Endothelial cell (in vitro differentiated cells): Measurements from ENCODE around the gene APBB2. TPM values are rescaled to one million over a fixed set of nuclear protein-coding genes. Genes with fewer than 3 reads are reported as not detected.

Experiments used
- DNase-seq: peaks from one replicate; pipeline ENCODE4 v3.0.0; 2021; ENCODE audit warnings: low spot score
- H3K27ac Mint-ChIP-seq: one replicate; pipeline ENCODE4 v1.8.0; 2021; ENCODE audit warnings: mixed read lengths, inconsistent platforms; ENCODE audit not compliant: unreplicated experiment
- H3K27me3 Mint-ChIP-seq: one replicate; pipeline ENCODE4 v1.8.0; 2021; ENCODE audit warnings: mild to moderate bottlenecking, moderate library complexity, mixed read lengths, inconsistent platforms; ENCODE audit not compliant: unreplicated experiment
- H3K36me3 Mint-ChIP-seq: one replicate; pipeline ENCODE4 v1.8.0; 2021; ENCODE audit warnings: mild to moderate bottlenecking, low read depth, mixed read lengths, inconsistent platforms; ENCODE audit not compliant: unreplicated experiment
- H3K4me1 Mint-ChIP-seq: one replicate; pipeline ENCODE4 v1.8.0; 2021; ENCODE audit warnings: mild to moderate bottlenecking, mixed read lengths, inconsistent platforms; ENCODE audit not compliant: unreplicated experiment
- H3K4me3 Mint-ChIP-seq: one replicate; pipeline ENCODE4 v1.8.0; 2021; ENCODE audit warnings: mild to moderate bottlenecking, mixed read lengths, inconsistent platforms; ENCODE audit not compliant: unreplicated experiment
- H3K9me3 Mint-ChIP-seq: one replicate; pipeline ENCODE4 v1.8.0; 2021; ENCODE audit warnings: mixed read lengths, inconsistent platforms; ENCODE audit not compliant: unreplicated experiment
- total RNA-seq: library from RNA; stranded (reverse); fragmentation: NEBNext Ultra II Directional; extraction: Animal tissue kit (Norgen Biotek cat#: 25700); gene quantifications from one replicate; pipeline ENCODE4 v1.2.1, GENCODE V29; 2021; ENCODE audit not compliant: unreplicated experiment
- TF ChIP-seq, protein P1 (sequence below): fragments of 200-600 bp; sonication (generic); IDR thresholded peaks from one replicate; pipeline ENCODE4 v1.5.0; 2021; ENCODE audit warnings: antibody characterized with exemption; ENCODE audit not compliant: unreplicated experiment

The APBB2 gene
- total RNA-seq, 1 donor from 2014 or later, result 103 TPM

GRCh38 chr4:40870150-40870549, 344.2 kb downstream of the APBB2 start:
- Mint-ChIP-seq H3K9me3 (no peaks in the 10 kb centered on the region), H3K4me3 (no peak overlapping the region), H3K27ac (no peak overlapping the region), H3K4me1 (peaks cover 7% of the 10 kb centered on the region), H3K27me3 (peaks cover under 1% of the 10 kb centered on the region), H3K36me3 (peaks cover 11% of the 10 kb centered on the region)
- no peak for DNase-seq
- TF ChIP-seq, protein P1, sequence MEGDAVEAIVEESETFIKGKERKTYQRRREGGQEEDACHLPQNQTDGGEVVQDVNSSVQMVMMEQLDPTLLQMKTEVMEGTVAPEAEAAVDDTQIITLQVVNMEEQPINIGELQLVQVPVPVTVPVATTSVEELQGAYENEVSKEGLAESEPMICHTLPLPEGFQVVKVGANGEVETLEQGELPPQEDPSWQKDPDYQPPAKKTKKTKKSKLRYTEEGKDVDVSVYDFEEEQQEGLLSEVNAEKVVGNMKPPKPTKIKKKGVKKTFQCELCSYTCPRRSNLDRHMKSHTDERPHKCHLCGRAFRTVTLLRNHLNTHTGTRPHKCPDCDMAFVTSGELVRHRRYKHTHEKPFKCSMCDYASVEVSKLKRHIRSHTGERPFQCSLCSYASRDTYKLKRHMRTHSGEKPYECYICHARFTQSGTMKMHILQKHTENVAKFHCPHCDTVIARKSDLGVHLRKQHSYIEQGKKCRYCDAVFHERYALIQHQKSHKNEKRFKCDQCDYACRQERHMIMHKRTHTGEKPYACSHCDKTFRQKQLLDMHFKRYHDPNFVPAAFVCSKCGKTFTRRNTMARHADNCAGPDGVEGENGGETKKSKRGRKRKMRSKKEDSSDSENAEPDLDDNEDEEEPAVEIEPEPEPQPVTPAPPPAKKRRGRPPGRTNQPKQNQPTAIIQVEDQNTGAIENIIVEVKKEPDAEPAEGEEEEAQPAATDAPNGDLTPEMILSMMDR, result no peak

DNA sequence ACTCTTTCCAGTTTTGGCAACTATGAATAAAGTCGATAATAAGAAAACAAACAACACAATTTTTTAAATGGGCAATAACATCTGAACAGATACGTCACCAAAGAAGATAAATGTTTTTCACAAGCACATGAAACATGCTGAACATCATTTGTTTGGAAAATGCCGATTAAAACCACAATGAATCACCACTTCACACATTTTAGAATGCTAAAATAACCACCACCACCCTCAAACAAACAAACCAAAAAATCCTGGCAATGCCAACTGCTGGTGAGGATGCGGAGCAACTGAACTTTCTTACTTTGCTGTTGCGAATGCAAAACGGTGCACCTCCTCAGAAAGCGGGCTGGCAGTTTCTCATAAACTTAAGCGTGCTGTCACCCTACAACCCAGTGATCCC, 348.6 kb downstream of the APBB2 start:
- peaks cover 7% of the 10 kb centered on the region for H3K36me3 Mint-ChIP-seq
- H3K27ac Mint-ChIP-seq, result no peak overlapping the region
- H3K4me3 Mint-ChIP-seq, result no peak overlapping the region
- no peak for DNase-seq
- H3K4me1 Mint-ChIP-seq, result no peaks in the 10 kb centered on the region
- H3K27me3 Mint-ChIP-seq, result peaks cover 2% of the 10 kb centered on the region
- no peaks in the 10 kb centered on the region for H3K9me3 Mint-ChIP-seq
- TF ChIP-seq, protein P1, result no peak

DNA sequence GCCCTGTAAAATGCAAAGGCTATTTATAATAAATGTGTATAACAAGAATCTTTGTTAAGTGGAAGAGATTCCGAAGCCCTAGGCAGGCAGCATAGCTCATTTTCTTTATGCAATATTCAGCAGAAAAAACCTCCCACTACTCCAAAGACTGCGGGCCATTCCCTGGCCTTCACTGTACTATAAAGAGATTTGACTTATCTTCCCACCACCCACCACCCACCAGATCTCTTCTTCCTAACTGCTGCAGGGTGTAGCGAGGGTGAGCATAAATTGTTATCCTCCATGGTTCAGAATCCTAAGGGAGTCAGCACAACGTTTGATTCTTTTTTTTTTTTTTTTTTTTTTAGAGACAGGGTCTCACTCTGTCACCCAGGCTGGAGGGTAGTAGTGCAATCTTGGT, 349.8 kb downstream of the APBB2 start:
- TF ChIP-seq, protein P1, result no peak
- peaks cover 4% of the 10 kb centered on the region for H3K27me3 Mint-ChIP-seq
- H3K36me3 Mint-ChIP-seq, result peaks cover 16% of the 10 kb centered on the region
- no peaks in the 10 kb centered on the region for H3K4me1 Mint-ChIP-seq
- no peaks in the 10 kb centered on the region for H3K9me3 Mint-ChIP-seq
- no peak overlapping the region for H3K27ac Mint-ChIP-seq
- DNase-seq, result no peak
- H3K4me3 Mint-ChIP-seq, result no peak overlapping the region

- Mint-ChIP-seq H3K9me3 (no peaks in the 10 kb centered on the region), H3K4me3 (no peak overlapping the region), H3K27ac (no peak overlapping the region), H3K27me3 (peaks cover 14% of the 10 kb centered on the region), H3K36me3 (peaks cover 19% of the 10 kb centered on the region), H3K4me1 (peaks cover 5% of the 10 kb centered on the region)
- TF ChIP-seq, protein P1, result no peak
- no peak for DNase-seq
These were observed 355.4 kb downstream of the APBB2 start for GRCh38 chr4:40858962-40859361.

DNA sequence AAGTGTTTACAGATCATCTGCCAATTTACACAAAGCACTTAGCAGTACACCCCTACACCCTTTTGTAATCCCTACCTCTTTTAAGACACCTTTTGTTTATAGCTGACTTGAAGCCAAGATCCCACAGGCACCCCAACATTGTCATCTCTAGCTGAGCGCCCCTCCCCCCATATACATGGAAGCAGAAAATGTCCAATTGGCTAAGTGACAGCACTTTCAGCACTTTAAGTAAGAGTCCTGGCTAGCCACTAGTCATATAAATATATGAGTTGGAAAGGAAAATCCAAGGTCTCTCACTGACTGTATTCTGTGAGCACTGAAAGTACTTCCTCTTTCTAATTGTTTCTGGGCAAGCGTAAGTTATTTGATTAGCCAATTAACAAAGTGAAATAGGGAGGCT, 356.4 kb downstream of the APBB2 start:
- Mint-ChIP-seq H3K9me3 (no peaks in the 10 kb centered on the region), H3K4me3 (no peak overlapping the region), H3K36me3 (peaks cover 20% of the 10 kb centered on the region), H3K27ac (no peak overlapping the region), H3K4me1 (peaks cover 5% of the 10 kb centered on the region), H3K27me3 (peaks cover 14% of the 10 kb centered on the region)
- TF ChIP-seq, protein P1, result no peak
- DNase-seq, result no peak
